Measurements from ENCODE around the gene DCTN2.
"Not testable (repeated sequence)": the region's sequence is repeated elsewhere in the genome, so short reads cannot be mapped to it uniquely, and the experiment has no call there.

DNA sequence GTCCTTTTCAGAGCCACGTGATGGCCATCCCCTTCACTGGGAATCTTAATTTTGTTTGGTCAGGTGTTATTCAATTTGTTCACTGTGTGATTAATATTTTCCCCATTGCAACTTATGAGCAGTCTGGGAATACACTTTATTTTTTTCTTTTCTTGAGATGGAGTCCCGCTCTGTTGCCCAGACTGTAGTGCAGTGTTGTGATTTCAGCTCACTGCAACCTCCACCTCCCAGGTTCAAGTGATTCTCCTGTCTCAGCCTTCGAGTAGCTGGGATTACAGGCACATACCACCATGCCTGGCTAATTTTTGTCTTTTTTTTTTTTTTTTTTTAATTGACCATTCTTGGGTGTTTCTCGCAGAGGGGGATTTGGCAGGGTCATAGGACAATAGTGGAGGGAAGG is 40.5 kb downstream of the DCTN2 start:
- TF ChIP-seq CTCF (conservative IDR thresholded peaks at IDR 0.05); ZFX (IDR thresholded peaks at IDR 0.05): not testable (repeated sequence)
